ENCODE results near the gene PMEL. TPM values are rescaled to one million over a fixed set of nuclear protein-coding genes. Genes with fewer than 3 reads are reported as not detected.

PMEL gene
- total and polyA plus RNA-seq, 8 donors: 1.2 to 3.5 (median 2.2) TPM

DNA sequence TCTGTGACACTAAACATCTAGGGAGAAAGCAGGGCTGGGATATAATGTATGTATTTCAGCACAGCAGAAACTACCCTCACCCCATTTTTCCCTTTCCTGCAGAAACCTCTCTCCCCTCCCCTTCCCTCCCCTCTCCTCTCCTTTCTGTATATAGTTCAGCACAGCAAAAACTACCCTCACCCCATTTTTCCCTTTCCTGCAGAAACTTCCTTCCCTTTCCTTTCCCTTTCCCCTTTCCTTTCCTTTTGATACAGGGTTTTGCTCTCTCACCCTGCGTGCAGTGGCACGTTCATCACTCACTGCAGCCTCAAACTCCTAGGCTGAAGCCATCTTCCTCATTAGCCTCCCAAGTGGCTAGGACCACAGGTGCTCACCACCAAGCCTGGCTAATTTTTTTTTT lies 2.1 kb downstream of the PMEL start:
- no peak overlapping the region for H3K27ac ChIP-seq
- no peaks in the 10 kb centered on the region for H3K36me3 ChIP-seq
- no peaks in the 10 kb centered on the region for H3K9me3 ChIP-seq
- FAIRE-seq (no peak), ATAC-seq (no peak), DNase-seq (no peak)
- H3K27me3 ChIP-seq: no peaks in the 10 kb centered on the region
- intact Hi-C loops (cut with DNase I): no loop called here
- H3K4me3 ChIP-seq: no peak overlapping the region
- TF ChIP-seq, protein P1, sequence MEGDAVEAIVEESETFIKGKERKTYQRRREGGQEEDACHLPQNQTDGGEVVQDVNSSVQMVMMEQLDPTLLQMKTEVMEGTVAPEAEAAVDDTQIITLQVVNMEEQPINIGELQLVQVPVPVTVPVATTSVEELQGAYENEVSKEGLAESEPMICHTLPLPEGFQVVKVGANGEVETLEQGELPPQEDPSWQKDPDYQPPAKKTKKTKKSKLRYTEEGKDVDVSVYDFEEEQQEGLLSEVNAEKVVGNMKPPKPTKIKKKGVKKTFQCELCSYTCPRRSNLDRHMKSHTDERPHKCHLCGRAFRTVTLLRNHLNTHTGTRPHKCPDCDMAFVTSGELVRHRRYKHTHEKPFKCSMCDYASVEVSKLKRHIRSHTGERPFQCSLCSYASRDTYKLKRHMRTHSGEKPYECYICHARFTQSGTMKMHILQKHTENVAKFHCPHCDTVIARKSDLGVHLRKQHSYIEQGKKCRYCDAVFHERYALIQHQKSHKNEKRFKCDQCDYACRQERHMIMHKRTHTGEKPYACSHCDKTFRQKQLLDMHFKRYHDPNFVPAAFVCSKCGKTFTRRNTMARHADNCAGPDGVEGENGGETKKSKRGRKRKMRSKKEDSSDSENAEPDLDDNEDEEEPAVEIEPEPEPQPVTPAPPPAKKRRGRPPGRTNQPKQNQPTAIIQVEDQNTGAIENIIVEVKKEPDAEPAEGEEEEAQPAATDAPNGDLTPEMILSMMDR (IDR thresholded peaks at IDR 0.05): no peak
- H3K4me1 ChIP-seq: peaks cover 0 to 7% (median 0%) of the 10 kb centered on the region in 3 donors
- WGBS, 2 donors: 86 to 88% methylated on average over 2 of the region's 2 CpGs

DNA sequence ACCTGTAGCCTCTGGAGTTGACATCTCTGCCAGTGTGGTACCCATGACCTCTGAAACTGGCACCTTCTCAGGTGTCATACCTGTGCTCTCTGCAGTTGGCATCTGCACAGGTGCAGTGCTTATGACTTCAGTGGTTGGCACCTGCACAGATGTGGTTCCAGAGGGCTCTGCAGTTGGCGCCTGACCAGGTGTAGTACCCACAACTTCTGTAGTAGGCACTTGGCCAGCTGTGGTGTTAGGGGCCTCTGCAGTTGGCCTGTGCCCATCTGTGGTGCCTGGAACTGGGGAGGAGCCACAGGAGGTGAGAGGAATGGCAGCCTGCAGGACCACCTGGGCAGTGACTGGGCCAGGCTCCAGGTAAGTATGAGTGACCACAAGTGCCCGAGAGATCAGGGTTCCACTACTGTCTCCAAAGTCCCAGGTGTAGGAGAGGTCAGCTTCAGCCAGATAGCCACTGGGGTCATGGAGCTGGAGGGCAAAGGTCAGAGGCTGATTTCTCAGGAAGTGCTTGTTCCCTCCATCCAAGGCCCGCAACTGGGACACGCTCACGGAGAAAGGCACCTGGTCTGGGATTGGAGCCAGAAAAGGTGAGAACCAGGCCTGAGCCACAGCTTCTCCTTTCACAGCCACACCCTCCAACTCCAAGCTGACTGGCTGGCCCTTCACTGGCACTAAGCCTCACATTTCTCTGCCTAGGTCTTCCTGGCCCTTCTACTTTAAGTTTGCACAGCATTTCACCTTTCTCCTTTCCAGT lies 8.6 kb downstream of the PMEL start:
- H3K27me3 ChIP-seq: no peaks in the 10 kb centered on the region
- ATAC-seq (peak; percentile 87 to 97 (median 95)), FAIRE-seq (no peak), DNase-seq (peak in 5 of 6 donors; percentile 70 to 82 (median 79))
- H3K4me3 ChIP-seq: no peak overlapping the region
- intact Hi-C loops (cut with DNase I): no loop called here
- peaks cover 0 to 5% (median 0%) of the 10 kb centered on the region in 3 donors for H3K36me3 ChIP-seq
- peak overlapping the region in 1 of 4 donors; percentile 6 for H3K27ac ChIP-seq
- H3K9me3 ChIP-seq: no peaks in the 10 kb centered on the region
- TF ChIP-seq, protein P1 (IDR thresholded peaks at IDR 0.05): no peak
- 30 to 40% methylated on average over 5 of the region's 5 CpGs for WGBS, 2 donors
- H3K4me1 ChIP-seq: peaks cover 0 to 5% (median 0%) of the 10 kb centered on the region in 3 donors

DNA sequence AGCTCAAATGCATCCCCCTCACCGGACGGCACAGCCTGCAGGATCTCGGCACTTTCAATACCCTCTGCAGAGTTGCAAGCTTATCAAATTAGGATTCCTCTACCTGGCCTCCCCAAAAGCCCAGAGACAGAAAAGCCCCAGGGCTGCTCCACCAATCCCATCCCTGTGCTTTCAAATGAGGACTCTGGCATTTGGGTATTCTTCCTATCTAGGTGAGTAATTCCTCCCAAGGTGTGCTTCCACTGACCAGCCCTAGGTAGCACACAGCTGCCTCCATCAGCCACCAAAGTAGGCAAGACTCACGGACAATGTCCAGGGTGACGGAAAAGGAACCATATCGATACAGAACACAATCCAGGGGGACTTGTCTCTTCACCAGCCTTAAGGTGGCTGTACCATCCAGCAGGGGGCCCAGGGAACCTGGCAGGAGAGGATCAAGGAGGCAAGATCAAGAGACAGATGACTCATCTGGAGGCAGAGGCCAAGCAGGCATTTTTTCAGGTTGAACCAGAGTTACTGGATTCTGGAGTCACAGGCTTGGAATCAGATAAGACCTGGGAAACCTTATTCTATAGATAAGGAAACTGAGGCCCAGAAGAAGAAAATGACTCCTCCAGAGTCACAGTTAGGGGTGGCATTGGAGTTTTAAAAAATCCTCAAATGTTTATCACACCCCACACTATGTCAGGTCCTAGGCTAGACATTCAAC lies 9.9 kb downstream of the PMEL start:
- Histone ChIP-seq H3K4me1 (peaks cover 0 to 5% (median 0%) of the 10 kb centered on the region in 3 donors), H3K4me3 (no peak overlapping the region), H3K27ac (no peak overlapping the region), H3K27me3 (no peaks in the 10 kb centered on the region), H3K9me3 (no peaks in the 10 kb centered on the region), H3K36me3 (peaks cover 0 to 14% (median 0%) of the 10 kb centered on the region in 3 donors)
- TF ChIP-seq, protein P1 (IDR thresholded peaks at IDR 0.05): peak in 1 of 4 donors; percentile 12
- WGBS, 2 donors: 90 to 91% methylated on average over 6 of the region's 6 CpGs
- intact Hi-C loops (cut with DNase I): no loop called here
- FAIRE-seq (no peak), ATAC-seq (peak in 3 of 4 donors; percentile 29 to 68 (median 36)), DNase-seq (no peak)

DNA sequence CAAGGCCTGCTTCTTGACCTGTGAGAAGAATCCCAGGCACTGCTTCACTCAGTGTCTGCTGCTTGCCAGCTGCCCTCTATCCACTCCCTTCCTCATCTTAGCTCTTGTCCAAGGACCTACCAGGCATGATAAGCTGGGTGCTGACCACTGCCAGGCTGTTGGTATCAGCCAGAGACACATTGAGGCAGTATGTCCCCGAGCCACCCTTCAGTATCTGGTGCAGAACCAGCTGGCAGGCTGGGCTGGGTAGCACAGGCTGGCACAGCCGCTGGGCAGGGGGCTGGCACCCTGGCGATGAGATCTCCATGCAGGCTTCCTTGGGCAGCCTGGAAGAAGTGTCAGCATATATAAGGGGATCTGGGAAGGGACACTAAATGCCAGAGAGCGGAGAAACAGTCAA lies 10.5 kb downstream of the PMEL start:
- H3K4me1 ChIP-seq: peaks cover 0 to 5% (median 0%) of the 10 kb centered on the region in 3 donors
- intact Hi-C loops (cut with DNase I): no loop called here
- H3K27ac ChIP-seq: no peak overlapping the region
- ATAC-seq: no peak
- peaks cover 0 to 14% (median 0%) of the 10 kb centered on the region in 3 donors for H3K36me3 ChIP-seq
- 83 to 84% methylated on average over 4 of the region's 4 CpGs for WGBS, 2 donors
- no peak for FAIRE-seq
- H3K27me3 ChIP-seq: no peaks in the 10 kb centered on the region
- TF ChIP-seq, protein P1 (IDR thresholded peaks at IDR 0.05): no peak
- no peaks in the 10 kb centered on the region for H3K9me3 ChIP-seq
- no peak for DNase-seq
- H3K4me3 ChIP-seq: no peak overlapping the region

All from pancreas (tissue), 10 donors.